ENCODE data around the gene SMOC1.
"Not testable (repeated sequence)": the region's sequence is repeated elsewhere in the genome, so short reads cannot be mapped to it uniquely, and the experiment has no call there.

SMOC1 gene

GRCh38 chr14:69901113-69901951 is 22.1 kb downstream of the SMOC1 start:
- DNase-seq: no peak

- not testable (repeated sequence) for DNase-seq
Observed at GRCh38 chr14:69903046-69903445, 23.8 kb downstream of the SMOC1 start.

- DNase-seq: no peak
Observed at GRCh38 chr14:69904246-69904645, 25.0 kb downstream of the SMOC1 start.

- DNase-seq: no peak
Observed at GRCh38 chr14:69906201-69906600, 27.0 kb downstream of the SMOC1 start.

GRCh38 chr14:69909826-69910550 is 30.8 kb downstream of the SMOC1 start:
- no peak for DNase-seq

GRCh38 chr14:69910871-69911270 is 31.7 kb downstream of the SMOC1 start:
- DNase-seq: no peak

GRCh38 chr14:69913686-69914085 is 34.5 kb downstream of the SMOC1 start:
- no peak for DNase-seq

GRCh38 chr14:69916396-69916795 is 37.2 kb downstream of the SMOC1 start:
- no peak for DNase-seq

- DNase-seq: no peak
Observed at GRCh38 chr14:69917287-69917686, 38.1 kb downstream of the SMOC1 start.

GRCh38 chr14:69919815-69920214 is 40.6 kb downstream of the SMOC1 start:
- DNase-seq: no peak

- DNase-seq: no peak
Observed at GRCh38 chr14:69921052-69921451, 41.8 kb downstream of the SMOC1 start.

- DNase-seq: no peak
Observed at GRCh38 chr14:69922198-69922597, 43.0 kb downstream of the SMOC1 start.

GRCh38 chr14:69924201-69924600 is 45.0 kb downstream of the SMOC1 start:
- no peak for DNase-seq

- DNase-seq: no peak
Observed at GRCh38 chr14:69928111-69928523, 48.9 kb downstream of the SMOC1 start.

GRCh38 chr14:69930780-69931379 is 51.7 kb downstream of the SMOC1 start:
- DNase-seq: no peak

GRCh38 chr14:69931960-69932359 is 52.7 kb downstream of the SMOC1 start:
- DNase-seq: no peak

- DNase-seq: no peak
Observed at GRCh38 chr14:69932391-69932790, 53.2 kb downstream of the SMOC1 start.

- no peak for DNase-seq
Observed at GRCh38 chr14:69933623-69934275, 54.5 kb downstream of the SMOC1 start.

GRCh38 chr14:69937367-69938081 is 58.3 kb downstream of the SMOC1 start:
- no peak for DNase-seq

- no peak for DNase-seq
Observed at GRCh38 chr14:69938751-69939150, 59.5 kb downstream of the SMOC1 start.

GRCh38 chr14:69941768-69942742 is 62.8 kb downstream of the SMOC1 start:
- no peak for DNase-seq
